HuH-7 (cell line): ENCODE data around the gene RHOBTB1.
A peak's percentile ranks its signal among the peaks of the same experiment; 100 is the strongest.
"Not testable (repeated sequence)": the region's sequence is repeated elsewhere in the genome, so short reads cannot be mapped to it uniquely, and the experiment has no call there.

Experiments used
- DNase-seq: peaks from one replicate; pipeline ENCODE4 v3.0.0; 2011; ENCODE audit warnings: low spot score

Gene RHOBTB1

GRCh38 chr10:60944058-60944909 lies at the start of gene RHOBTB1:
Gene RHOBTB1, minus strand, starts transcription at chr10:60944185. Its CDS starts 32,643 bp downstream, at chr10:60911542.
- peak; percentile 51 for DNase-seq

DNA sequence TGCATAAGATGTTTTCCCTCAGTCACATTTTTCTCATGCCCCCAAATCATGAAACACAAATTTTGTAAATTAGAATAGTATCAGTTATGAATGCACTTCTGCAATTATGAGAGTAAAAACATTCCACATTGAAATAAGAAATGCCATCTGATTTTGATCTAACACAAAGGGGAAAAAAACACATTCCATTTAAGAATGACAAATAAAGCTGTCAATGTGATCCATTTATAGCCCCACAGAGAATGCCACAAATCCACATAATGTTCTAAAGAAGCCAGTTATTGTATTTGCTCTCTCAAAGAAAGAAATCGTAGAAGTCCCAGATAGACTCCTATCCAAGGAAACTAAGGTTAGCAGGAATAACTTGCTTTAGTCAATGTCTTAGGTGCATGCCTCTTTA lies 48.7 kb upstream of the RHOBTB1 start:
- DNase-seq: no peak

DNA sequence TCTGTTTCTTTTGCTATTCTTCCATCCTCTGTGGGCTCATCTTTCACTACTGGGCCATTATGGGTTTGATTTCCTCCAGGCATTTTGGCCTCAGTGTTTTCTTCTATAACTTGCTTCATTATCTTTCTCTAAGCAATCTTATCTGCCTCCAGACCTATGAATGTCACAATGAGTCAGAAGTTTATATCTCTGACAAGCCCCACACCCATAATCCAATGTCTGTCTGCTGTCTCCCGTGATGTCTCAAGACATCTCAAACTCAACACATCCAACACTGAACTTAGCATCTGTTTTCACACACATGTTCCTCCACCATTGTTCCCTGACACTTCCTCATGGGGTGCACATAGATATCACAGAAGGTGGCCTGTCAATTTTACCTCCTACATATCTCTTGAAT lies 46.7 kb upstream of the RHOBTB1 start:
- DNase-seq: no peak

DNA sequence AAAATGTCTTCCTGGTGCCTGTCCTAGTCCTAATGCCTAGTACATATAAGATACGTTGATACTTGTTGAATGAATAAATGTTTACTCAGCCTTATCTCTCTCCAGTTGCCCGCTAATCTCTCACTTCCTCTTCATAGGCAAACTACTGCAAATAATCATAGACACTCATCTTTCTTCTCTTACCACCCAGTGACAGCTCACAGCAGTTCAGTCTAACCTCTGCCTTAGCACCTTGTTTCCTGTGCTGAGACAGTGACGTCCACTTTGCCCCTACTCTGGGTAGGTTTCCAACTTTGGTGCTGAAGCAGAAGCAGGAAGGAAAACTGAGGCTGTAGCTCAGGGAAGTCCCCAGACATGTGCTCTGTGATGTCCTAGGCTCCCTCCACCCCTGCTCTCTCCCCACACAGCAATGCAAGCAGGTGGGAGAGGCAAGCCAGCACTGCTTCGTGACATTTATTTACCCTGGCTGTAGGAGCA lies 45.5 kb upstream of the RHOBTB1 start:
- DNase-seq: no peak

- DNase-seq: no peak
These were observed 42.8 kb upstream of the RHOBTB1 start for GRCh38 chr10:60986791-60987190.

- no peak for DNase-seq
These were observed 42.0 kb upstream of the RHOBTB1 start for GRCh38 chr10:60985951-60986350.

DNA sequence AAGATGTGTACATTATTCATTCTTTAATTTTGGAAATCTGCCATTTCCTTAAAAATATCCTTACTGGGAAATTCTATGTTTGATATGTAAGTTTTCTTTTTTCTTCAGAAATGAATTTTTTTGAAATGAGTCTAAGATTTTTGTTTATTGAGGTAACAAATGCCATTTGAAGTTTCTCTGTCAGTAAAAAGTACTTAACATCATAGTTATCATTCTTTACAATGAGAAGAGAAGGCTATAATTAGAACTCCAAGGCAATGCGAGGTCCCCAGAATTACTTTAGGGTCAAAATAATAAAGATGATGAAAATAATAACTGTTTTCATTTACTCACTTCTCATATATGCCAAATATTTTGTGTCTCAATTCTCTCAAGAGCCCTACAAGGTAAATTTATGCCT lies 37.0 kb upstream of the RHOBTB1 start:
- DNase-seq: no peak

- no peak for DNase-seq
These were observed 35.7 kb upstream of the RHOBTB1 start for GRCh38 chr10:60979667-60980104.

DNA sequence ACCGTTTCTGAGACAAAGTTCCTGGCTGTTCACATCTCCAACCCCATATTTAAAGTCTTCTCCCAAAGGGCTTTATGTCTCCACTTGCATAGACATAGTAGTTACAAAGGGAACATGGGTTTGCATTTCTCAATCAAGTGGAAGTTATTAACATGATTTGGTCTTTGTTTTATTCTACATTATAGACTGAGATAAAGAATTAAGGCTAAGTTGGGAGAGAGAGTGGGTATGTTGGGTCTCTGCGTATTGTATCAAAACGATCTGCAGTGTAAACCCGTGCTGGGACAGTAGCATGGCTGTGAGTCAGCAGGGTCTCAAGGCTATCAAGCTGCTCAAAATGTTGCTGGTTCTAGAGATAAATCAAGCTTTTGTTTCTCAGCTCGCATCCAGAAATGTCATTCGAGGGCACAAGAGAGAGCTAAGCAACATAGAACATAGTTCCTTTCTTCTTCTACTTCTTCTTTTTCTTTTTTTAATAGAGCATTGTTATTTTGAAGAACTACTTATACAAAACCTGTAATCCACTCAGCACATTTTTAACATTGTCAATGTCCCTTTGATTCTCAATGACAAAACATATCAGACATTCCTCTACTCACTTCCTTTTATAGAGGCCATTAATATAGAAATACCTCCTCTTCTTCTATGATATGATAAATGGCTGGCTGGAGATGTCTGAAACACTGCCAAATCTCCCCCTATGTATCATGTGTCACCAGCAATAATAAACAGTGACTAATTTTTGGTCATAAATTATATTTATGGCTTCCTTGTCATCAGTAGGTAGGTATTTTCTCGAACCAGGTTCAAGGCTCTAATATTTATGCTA lies 34.5 kb upstream of the RHOBTB1 start:
- no peak for DNase-seq

DNA sequence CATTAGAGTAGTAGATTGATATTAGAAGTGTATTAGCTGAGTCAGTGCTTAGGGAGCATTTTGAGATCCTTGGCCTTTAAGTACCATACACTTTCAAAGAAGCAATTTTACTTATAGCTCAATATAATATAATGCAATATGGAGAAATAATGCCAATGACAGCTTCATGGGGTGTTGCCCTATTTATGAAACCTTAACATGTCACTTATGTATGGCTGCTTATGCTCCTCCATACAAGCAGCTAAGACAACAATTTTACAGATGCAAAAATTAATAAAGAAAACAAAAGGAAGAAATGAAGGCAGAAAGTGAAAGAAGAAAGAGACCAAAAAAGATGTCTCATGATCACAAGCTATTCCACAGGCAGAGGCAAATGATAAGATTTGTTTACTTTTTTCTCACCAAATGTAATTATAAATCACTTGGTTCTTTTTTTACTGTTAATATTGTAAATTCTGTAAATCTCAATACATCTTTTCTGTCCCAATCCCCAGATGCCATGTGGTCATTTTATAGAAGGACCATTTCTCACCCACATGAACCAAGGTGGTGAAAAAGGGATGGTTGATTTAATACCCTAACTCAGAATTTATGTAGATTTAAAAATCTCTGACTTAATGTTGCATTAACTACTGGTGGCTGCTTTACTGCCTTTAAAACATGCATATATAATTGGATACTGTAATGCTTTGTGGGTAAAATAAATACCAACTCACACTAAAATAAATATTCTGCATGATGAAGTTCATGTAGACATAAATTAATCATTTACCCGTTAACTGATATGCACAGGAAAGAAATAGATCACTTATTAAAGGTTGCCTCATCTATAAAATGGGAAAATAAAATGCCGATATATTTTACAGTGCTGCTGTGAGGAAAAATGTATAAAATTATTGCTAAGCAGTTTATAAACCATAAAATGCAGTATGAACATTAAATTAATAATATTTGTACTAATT lies 33.5 kb upstream of the RHOBTB1 start:
- no peak for DNase-seq

DNA sequence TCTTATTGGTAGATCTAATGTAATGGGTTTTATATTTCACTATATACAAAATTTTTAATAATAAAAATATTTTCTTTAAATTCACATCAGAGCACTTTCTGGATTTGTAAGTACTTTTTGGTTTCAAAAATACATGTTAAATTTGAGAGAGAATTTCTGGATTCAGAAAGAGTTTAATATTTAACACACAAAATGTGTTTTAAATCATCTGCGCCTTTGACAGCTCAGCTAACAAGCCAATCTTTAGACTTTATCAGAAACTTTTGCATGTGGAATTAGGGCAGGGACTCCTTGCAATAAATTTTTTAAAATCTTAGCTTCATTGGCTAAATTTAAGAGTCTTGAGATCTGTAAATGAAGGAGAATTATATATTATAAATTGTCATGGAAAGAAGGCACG lies 32.7 kb upstream of the RHOBTB1 start:
- DNase-seq: no peak

- no peak for DNase-seq
These were observed 31.7 kb upstream of the RHOBTB1 start for GRCh38 chr10:60975716-60976115.

- no peak for DNase-seq
These were observed 30.6 kb upstream of the RHOBTB1 start for GRCh38 chr10:60974463-60975149.

- DNase-seq: no peak
These were observed 29.1 kb upstream of the RHOBTB1 start for GRCh38 chr10:60973086-60973485.

- not testable (repeated sequence) for DNase-seq
These were observed 28.2 kb upstream of the RHOBTB1 start for GRCh38 chr10:60972181-60972580.

DNA sequence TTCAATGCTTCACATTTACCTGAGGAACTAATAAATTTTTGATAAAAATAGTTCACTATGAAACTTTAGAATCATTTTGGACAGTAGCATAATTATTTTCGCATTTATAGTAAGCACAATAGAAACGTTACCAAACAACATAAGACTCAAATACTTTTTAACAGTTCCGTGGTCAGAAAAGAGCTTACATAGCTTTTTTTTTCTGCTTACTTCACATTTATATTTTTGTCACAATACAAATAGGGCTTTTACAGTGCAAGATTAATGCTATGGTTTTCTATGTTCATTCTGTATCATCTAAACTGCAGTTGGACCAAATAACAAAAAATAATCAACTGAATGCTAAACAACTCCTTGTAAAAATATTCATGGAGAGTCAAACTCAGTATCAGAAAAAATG lies 26.5 kb upstream of the RHOBTB1 start:
- no peak for DNase-seq

GRCh38 chr10:60968504-60968903 lies 24.5 kb upstream of the RHOBTB1 start:
- no peak for DNase-seq

DNA sequence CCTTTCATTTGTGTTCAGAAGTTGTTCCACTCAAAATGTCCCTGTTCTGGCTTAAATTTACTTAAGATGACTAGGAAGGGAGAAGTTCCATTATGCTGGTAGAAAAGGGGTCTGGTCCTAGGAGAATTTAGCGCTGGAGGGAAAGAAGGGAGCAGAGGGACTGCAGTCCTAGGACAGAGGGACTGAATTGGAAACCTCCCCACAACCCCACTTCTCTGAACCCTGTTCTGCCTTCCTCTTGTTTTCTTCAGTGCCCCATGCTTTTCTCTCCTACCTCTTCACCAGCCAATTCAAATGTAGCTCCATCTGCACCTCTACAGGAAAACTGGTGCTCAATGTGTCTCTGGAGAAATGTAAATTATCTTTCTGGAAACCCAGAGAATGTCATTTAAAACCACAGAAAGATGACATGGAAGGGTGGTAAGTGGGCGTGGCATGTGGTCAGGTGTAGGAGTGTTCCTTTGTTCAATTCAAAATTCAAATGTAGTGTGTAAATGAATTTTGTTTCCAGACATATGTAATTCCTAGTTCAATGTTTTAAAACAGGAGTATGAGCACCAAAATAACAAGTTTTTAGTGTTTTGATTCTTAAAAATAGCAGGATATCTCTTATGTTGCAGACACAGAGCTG lies 24.0 kb upstream of the RHOBTB1 start:
- DNase-seq: no peak

DNA sequence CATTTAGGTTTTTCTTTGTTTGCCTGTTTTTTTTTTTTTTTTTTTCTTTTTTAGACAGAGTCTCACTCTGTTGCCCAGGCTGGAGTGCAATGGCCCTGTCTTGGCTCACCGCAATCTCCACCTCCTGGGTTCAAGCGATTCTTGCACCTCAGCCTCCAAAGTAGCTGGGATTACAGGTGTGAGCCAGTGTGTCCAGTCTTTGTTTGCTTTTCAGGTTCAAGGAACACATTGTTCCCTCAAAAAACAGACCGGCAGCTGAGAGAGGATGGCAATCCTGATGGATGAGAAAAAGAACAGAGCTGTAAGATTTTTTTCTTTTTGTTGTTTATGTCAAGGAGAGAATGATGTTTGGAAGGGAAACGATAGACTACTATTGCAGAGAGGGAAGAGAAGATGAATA lies 23.3 kb upstream of the RHOBTB1 start:
- DNase-seq: no peak

DNA sequence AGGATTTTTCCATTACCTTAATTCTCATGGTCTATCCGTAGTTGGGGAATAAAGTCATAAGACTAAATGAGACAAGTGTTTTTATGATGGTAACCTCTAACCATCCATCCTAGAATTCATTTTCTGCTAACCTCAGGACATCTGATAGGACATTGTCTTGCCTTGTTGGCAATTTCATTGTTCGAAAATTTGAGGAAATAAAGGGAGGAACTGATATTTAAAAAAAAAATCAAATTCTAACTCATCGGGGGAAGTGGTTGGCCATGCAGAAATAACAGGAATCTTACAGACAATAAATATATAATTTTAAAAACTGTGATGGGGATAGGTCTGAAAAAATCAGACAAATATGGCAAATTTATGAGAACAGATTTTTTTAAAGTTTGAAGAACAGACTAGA lies 21.7 kb upstream of the RHOBTB1 start:
- no peak for DNase-seq
